Airway epithelial cell (primary cell): ENCODE data around the gene DERA. TPM values are rescaled to one million over a fixed set of nuclear protein-coding genes. Genes with fewer than 3 reads are reported as not detected.

Source experiments
- total RNA-seq: library from RNA; depleted of rRNA; stranded (reverse); fragments of >200 nt; gene quantifications from 2 replicates; pipeline ENCODE4 v1.2.3, GENCODE V29; 2015

Gene DERA
- total RNA-seq: 56.8 and 78.9 TPM in 2 replicates

DNA sequence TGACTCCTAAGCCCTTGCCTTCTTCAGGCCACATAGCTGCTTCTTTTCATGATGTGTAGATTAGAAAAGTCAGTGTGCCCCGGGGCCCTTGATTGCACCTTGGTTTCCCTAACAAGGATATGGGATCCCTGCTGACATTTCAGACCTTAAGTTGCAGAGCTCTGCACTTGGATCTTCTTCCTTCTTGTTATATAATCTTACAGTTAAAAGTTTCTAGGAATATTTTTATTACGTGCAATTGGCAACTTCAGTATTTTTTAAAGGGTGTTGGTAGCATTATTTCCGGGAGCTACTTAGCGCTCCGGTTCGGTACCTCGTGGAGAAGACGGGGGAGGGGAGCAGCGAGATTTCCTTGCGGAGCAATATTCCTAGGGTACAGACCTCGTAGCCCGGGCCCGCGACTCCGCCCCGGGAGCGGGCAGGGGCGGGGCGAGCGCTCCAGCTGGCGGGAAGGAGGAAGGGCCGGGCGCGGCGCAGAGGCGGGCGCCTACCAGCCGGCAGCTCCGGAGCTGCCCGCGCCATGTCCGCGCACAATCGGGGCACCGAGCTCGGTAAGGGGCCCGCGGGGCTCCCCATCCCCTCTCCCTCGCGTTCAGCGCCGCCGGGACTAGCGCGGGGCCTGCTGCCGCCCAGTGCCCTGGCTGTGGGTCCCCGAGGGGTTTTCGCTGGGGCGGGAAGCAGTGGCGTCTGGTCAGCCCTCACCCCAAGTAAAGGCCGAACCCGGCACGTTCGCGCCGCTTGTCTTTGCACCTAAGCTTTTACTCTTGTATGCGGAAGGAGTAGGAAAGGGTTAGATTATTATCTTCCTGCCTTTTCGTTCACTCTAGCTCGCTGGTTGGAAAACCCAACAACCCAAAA is at the start of gene DERA:
DERA (plus strand) TSS at position 469 of the 858 bp plus-strand sequence; CDS start at position 521, 52 bp downstream.

GRCh38 chr12:15882118-15882971 is 28.8 kb upstream of the DERA start, which contains the start of gene STRAP:
TSS of gene STRAP (plus strand) at chr12:15882387. CDS start at chr12:15882708, 321 bp downstream.

Other genes starting within 250 kb of the DERA start
- 8.6 and 12.7 TPM in 2 replicates for gene EPS8, start 121.9 kb upstream of the DERA start, total RNA-seq
- gene STRAP, start 28.9 kb upstream of the DERA start, total RNA-seq: 132 and 148 TPM in 2 replicates